ENCODE measurements around the gene RASGEF1B. TPM values are rescaled to one million over a fixed set of nuclear protein-coding genes. Genes with fewer than 3 reads are reported as not detected.

The RASGEF1B gene
- total and polyA plus RNA-seq, 2 experiments from 2014 or later, result 2.8 to 5.2 TPM

DNA sequence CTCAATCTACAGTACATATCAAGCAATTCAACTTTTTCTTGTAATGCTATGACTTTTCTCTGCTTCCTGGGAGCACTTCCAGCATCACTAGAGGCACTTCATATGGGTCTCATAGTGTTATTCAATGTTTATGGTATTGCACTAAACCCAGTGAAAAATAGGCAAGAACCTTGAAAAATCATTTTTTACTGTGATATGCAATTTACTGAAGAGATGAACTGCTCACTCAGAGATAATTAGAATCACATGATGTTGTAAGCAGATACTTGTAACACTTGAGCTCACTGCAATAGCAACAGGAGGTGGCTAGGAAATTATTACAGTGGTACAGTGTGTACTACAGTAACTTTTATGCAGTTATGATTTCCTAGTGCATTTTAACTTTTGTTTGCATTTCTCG, 93.3 kb downstream of the RASGEF1B start:
- H3K79me2 ChIP-seq (replicated peaks; ENCODE audit: insufficient read depth), result no peaks in the 10 kb centered on the region
- Mint-ChIP-seq H3K4me1 (no peaks in the 10 kb centered on the region), H3K9me3 (no peaks in the 10 kb centered on the region), H3K27ac (no peak overlapping the region), H3K36me3 (ENCODE audit: low read depth) (no peaks in the 10 kb centered on the region), H3K27me3 (ENCODE audit: insufficient read depth, low read depth, poor library complexity) (no peaks in the 10 kb centered on the region), H3K4me3 (no peak overlapping the region)
- no peak overlapping the region for H3K4me3 ChIP-seq
- H2AFZ ChIP-seq, result no peak overlapping the region
- DNase-seq (ENCODE audit: low spot score), result no peak
- ATAC-seq, result no peak
- no peaks in the 10 kb centered on the region for H3K9me2 ChIP-seq (ENCODE audit: insufficient read depth)
- H3K4me2 ChIP-seq, result no peak overlapping the region
- H3F3A ChIP-seq (replicated peaks; ENCODE audit: low read depth), result no peaks in the 10 kb centered on the region
- H3K27ac ChIP-seq (ENCODE audit: low read depth), result no peak overlapping the region
- TF ChIP-seq JUNB (IDR thresholded peaks at IDR 0.05; ENCODE audit: unreplicated experiment), result no peak
- no peak for TF ChIP-seq EZH2phosphoT487 (IDR thresholded peaks at IDR 0.05; ENCODE audit: unreplicated experiment)
- TF ChIP-seq STAT1 (IDR thresholded peaks at IDR 0.05; ENCODE audit: unreplicated experiment), result no peak
- TF ChIP-seq, protein P1, sequence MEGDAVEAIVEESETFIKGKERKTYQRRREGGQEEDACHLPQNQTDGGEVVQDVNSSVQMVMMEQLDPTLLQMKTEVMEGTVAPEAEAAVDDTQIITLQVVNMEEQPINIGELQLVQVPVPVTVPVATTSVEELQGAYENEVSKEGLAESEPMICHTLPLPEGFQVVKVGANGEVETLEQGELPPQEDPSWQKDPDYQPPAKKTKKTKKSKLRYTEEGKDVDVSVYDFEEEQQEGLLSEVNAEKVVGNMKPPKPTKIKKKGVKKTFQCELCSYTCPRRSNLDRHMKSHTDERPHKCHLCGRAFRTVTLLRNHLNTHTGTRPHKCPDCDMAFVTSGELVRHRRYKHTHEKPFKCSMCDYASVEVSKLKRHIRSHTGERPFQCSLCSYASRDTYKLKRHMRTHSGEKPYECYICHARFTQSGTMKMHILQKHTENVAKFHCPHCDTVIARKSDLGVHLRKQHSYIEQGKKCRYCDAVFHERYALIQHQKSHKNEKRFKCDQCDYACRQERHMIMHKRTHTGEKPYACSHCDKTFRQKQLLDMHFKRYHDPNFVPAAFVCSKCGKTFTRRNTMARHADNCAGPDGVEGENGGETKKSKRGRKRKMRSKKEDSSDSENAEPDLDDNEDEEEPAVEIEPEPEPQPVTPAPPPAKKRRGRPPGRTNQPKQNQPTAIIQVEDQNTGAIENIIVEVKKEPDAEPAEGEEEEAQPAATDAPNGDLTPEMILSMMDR (conservative IDR thresholded peaks at IDR 0.05; ENCODE audit: low read depth in 2 of 2), result no peak
- no peak for TF ChIP-seq ZNF114 (CRISPR knock-in tag; IDR thresholded peaks at IDR 0.05)
- TF ChIP-seq, protein P2, sequence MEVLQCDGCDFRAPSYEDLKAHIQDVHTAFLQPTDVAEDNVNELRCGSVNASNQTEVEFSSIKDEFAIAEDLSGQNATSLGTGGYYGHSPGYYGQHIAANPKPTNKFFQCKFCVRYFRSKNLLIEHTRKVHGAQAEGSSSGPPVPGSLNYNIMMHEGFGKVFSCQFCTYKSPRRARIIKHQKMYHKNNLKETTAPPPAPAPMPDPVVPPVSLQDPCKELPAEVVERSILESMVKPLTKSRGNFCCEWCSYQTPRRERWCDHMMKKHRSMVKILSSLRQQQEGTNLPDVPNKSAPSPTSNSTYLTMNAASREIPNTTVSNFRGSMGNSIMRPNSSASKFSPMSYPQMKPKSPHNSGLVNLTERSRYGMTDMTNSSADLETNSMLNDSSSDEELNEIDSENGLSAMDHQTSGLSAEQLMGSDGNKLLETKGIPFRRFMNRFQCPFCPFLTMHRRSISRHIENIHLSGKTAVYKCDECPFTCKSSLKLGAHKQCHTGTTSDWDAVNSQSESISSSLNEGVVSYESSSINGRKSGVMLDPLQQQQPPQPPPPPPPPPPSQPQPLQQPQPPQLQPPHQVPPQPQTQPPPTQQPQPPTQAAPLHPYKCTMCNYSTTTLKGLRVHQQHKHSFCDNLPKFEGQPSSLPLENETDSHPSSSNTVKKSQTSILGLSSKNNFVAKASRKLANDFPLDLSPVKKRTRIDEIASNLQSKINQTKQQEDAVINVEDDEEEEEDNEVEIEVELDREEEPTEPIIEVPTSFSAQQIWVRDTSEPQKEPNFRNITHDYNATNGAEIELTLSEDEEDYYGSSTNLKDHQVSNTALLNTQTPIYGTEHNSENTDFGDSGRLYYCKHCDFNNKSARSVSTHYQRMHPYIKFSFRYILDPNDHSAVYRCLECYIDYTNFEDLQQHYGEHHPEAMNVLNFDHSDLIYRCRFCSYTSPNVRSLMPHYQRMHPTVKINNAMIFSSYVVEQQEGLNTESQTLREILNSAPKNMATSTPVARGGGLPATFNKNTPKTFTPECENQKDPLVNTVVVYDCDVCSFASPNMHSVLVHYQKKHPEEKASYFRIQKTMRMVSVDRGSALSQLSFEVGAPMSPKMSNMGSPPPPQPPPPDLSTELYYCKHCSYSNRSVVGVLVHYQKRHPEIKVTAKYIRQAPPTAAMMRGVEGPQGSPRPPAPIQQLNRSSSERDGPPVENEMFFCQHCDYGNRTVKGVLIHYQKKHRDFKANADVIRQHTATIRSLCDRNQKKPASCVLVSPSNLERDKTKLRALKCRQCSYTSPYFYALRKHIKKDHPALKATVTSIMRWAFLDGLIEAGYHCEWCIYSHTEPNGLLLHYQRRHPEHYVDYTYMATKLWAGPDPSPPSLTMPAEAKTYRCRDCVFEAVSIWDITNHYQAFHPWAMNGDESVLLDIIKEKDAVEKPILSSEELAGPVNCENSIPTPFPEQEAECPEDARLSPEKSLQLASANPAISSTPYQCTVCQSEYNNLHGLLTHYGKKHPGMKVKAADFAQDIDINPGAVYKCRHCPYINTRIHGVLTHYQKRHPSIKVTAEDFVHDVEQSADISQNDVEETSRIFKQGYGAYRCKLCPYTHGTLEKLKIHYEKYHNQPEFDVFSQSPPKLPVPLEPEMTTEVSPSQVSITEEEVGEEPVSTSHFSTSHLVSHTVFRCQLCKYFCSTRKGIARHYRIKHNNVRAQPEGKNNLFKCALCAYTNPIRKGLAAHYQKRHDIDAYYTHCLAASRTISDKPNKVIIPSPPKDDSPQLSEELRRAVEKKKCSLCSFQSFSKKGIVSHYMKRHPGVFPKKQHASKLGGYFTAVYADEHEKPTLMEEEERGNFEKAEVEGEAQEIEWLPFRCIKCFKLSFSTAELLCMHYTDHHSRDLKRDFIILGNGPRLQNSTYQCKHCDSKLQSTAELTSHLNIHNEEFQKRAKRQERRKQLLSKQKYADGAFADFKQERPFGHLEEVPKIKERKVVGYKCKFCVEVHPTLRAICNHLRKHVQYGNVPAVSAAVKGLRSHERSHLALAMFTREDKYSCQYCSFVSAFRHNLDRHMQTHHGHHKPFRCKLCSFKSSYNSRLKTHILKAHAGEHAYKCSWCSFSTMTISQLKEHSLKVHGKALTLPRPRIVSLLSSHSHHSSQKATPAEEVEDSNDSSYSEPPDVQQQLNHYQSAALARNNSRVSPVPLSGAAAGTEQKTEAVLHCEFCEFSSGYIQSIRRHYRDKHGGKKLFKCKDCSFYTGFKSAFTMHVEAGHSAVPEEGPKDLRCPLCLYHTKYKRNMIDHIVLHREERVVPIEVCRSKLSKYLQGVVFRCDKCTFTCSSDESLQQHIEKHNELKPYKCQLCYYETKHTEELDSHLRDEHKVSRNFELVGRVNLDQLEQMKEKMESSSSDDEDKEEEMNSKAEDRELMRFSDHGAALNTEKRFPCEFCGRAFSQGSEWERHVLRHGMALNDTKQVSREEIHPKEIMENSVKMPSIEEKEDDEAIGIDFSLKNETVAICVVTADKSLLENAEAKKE (CRISPR knock-in tag; IDR thresholded peaks at IDR 0.05), result no peak
- TF ChIP-seq EZH2 (IDR thresholded peaks at IDR 0.05; ENCODE audit: low read depth, unreplicated experiment), result no peak
- no peaks in the 10 kb centered on the region for H3K27me3 ChIP-seq (ENCODE audit: insufficient read depth)
- H4K20me1 ChIP-seq (replicated peaks; ENCODE audit: insufficient read depth), result no peaks in the 10 kb centered on the region
- no peaks in the 10 kb centered on the region for H3K4me1 ChIP-seq (ENCODE audit: insufficient read depth)
- H3K36me3 ChIP-seq (ENCODE audit: insufficient read depth), result no peaks in the 10 kb centered on the region

Data from GM23338 (cell line).